Hepatocyte (in vitro differentiated cells): ENCODE data around the gene DBT. TPM values are rescaled to one million over a fixed set of nuclear protein-coding genes. Genes with fewer than 3 reads are reported as not detected.
"Not testable (repeated sequence)": the region's sequence is repeated elsewhere in the genome, so short reads cannot be mapped to it uniquely, and the experiment has no call there.

Source experiments
- DNase-seq: peaks from one replicate; pipeline ENCODE4 v3.0.0-alpha.2; 2016; ENCODE audit warnings: low spot score
- H2AFZ ChIP-seq: fragments of 200-600 bp; sonication (generic); 2 replicates; pipeline ENCODE4 v1.6.0; 2016; ENCODE audit warnings: antibody characterized with exemption, mild to moderate bottlenecking
- H3K27ac ChIP-seq: fragments of 200-600 bp; sonication (generic); 2 replicates; pipeline ENCODE4 v1.5.1; 2016; ENCODE audit warnings: mild to moderate bottlenecking
- H3K27me3 ChIP-seq: fragments of 200-600 bp; sonication (generic); 2 replicates; pipeline ENCODE4 v1.6.1; 2016
- H3K36me3 ChIP-seq: fragments of 200-600 bp; sonication (generic); replicated peaks from 2 replicates; pipeline ENCODE4 v1.5.1; 2016; ENCODE audit warnings: low read depth; ENCODE audit not compliant: insufficient read depth
- H3K4me1 ChIP-seq: fragments of 200-600 bp; sonication (generic); 2 replicates; pipeline ENCODE4 v1.5.1; 2016; ENCODE audit warnings: mild to moderate bottlenecking, moderate library complexity; ENCODE audit not compliant: insufficient read depth
- H3K4me2 ChIP-seq: fragments of 200-600 bp; sonication (generic); 2 replicates; pipeline ENCODE4 v1.6.0; 2016
- H3K4me3 ChIP-seq: fragments of 200-600 bp; sonication (generic); 2 replicates; pipeline ENCODE4 v1.5.1; 2016; ENCODE audit warnings: mild to moderate bottlenecking
- H3K79me2 ChIP-seq: fragments of 200-600 bp; sonication (generic); 2 replicates; pipeline ENCODE4 v1.6.0; 2017; ENCODE audit warnings: mild to moderate bottlenecking
- H3K9me2 ChIP-seq: fragments of 200-600 bp; sonication (generic); replicated peaks from 2 replicates; pipeline ENCODE4 v1.6.0; 2017; ENCODE audit warnings: mild to moderate bottlenecking; ENCODE audit not compliant: insufficient read depth
- H3K9me3 ChIP-seq: fragments of 200-600 bp; sonication (generic); 2 replicates; pipeline ENCODE4 v1.5.1; 2016; ENCODE audit warnings: low read depth, mild to moderate bottlenecking
- H4K20me1 ChIP-seq: fragments of 200-600 bp; sonication (generic); 2 replicates; pipeline ENCODE4 v1.6.0; 2016; ENCODE audit warnings: mild to moderate bottlenecking; ENCODE audit not compliant: insufficient read depth, poor library complexity, severe bottlenecking
- CTCF ChIP-seq: fragments of 200-600 bp; sonication (generic); IDR thresholded peaks from 2 replicates; pipeline ENCODE4 v1.5.1; 2016; ENCODE audit warnings: antibody characterized with exemption, mild to moderate bottlenecking; ENCODE audit not compliant: poor library complexity
- EZH2 ChIP-seq: fragments of 200-600 bp; sonication (generic); IDR thresholded peaks from 2 replicates; pipeline ENCODE4 v1.6.1; 2016; ENCODE audit warnings: antibody characterized with exemption, mild to moderate bottlenecking, borderline replicate concordance
- EZH2phosphoT487 ChIP-seq: fragments of 200-600 bp; sonication (generic); IDR thresholded peaks from one replicate; pipeline ENCODE4 v1.6.1; 2018; ENCODE audit warnings: antibody characterized with exemption, mild to moderate bottlenecking, low read depth, moderate library complexity; ENCODE audit not compliant: unreplicated experiment, severe bottlenecking
- WGBS: methylation state at CpG from one replicate; pipeline ENCODE4 v1.1.6; 2016; ENCODE audit warnings: low lambda C conversion rate; ENCODE audit errors: missing lambda C conversion rate; 5-methylcytosine and 5-hydroxymethylcytosine counted together
- polyA plus RNA-seq: library from polyadenylated mRNA; unstranded; fragments of >200 nt; fragmentation: Nextera tagmentation; extraction: Ambion mirVana; gene quantifications from 2 replicates; pipeline ENCODE4 v1.2.1, GENCODE V29; 2016
- total RNA-seq: library from RNA; depleted of rRNA; stranded (reverse); fragments of >200 nt; gene quantifications from 2 replicates; pipeline ENCODE4 v1.2.3, GENCODE V29; 2014

Gene DBT
- total and polyA plus RNA-seq, 2 experiments from 2014 or later: 9.2 to 11.8 TPM

GRCh38 chr1:100265562-100265930 lies 15.9 kb upstream of the DBT start:
- peaks cover 37% of the 10 kb centered on the region for H3K79me2 ChIP-seq
- H3K27ac ChIP-seq: peak overlapping the region; percentile 95
- H3K4me1 ChIP-seq: peaks cover 11% of the 10 kb centered on the region
- H3K4me3 ChIP-seq: peak overlapping the region; percentile 73
- no peaks in the 10 kb centered on the region for H4K20me1 ChIP-seq
- H3K36me3 ChIP-seq: no peaks in the 10 kb centered on the region
- H3K9me3 ChIP-seq: no peaks in the 10 kb centered on the region
- WGBS: 7% methylated on average over 12 of the region's 12 CpGs
- no peaks in the 10 kb centered on the region for H3K27me3 ChIP-seq
- H3K4me2 ChIP-seq: peak overlapping the region; percentile 81
- TF ChIP-seq EZH2 (no peak), EZH2phosphoT487 (no peak), CTCF (no peak)
- DNase-seq: peak; percentile 26
- H3K9me2 ChIP-seq: no peaks in the 10 kb centered on the region
- H2AFZ ChIP-seq: peak overlapping the region; percentile 96

GRCh38 chr1:100264081-100264480 lies 14.4 kb upstream of the DBT start:
- not testable (repeated sequence) for H3K4me2 ChIP-seq, H3K36me3 ChIP-seq, DNase-seq, H3K9me3 ChIP-seq, H3K9me2 ChIP-seq, H2AFZ ChIP-seq, H3K27me3 ChIP-seq, H4K20me1 ChIP-seq, H3K27ac ChIP-seq, H3K4me3 ChIP-seq
- WGBS: 95% methylated on average over 5 of the region's 5 CpGs
- Histone ChIP-seq H3K4me1 (peaks cover 11% of the 10 kb centered on the region), H3K79me2 (peaks cover 29% of the 10 kb centered on the region)

GRCh38 chr1:100261686-100262085 lies 12.1 kb upstream of the DBT start:
- no peaks in the 10 kb centered on the region for H3K27me3 ChIP-seq
- TF ChIP-seq EZH2 (no peak), EZH2phosphoT487 (no peak), CTCF (no peak)
- no peak overlapping the region for H3K27ac ChIP-seq
- no peaks in the 10 kb centered on the region for H4K20me1 ChIP-seq
- peaks cover 5% of the 10 kb centered on the region for H3K79me2 ChIP-seq
- no peak overlapping the region for H3K4me2 ChIP-seq
- H3K36me3 ChIP-seq: no peaks in the 10 kb centered on the region
- no peaks in the 10 kb centered on the region for H3K9me3 ChIP-seq
- no peak for DNase-seq
- peaks cover 4% of the 10 kb centered on the region for H3K4me1 ChIP-seq
- H3K4me3 ChIP-seq: no peak overlapping the region
- H2AFZ ChIP-seq: no peak overlapping the region
- H3K9me2 ChIP-seq: no peaks in the 10 kb centered on the region

- not testable (repeated sequence) for H3K4me2 ChIP-seq, H3K79me2 ChIP-seq, H3K27ac ChIP-seq, H3K27me3 ChIP-seq, DNase-seq, H3K36me3 ChIP-seq, H2AFZ ChIP-seq, H3K9me3 ChIP-seq, H3K9me2 ChIP-seq, H4K20me1 ChIP-seq, H3K4me1 ChIP-seq, H3K4me3 ChIP-seq
- 85% methylated on average over 6 of the region's 6 CpGs for WGBS
These were observed 8.8 kb upstream of the DBT start for GRCh38 chr1:100258427-100258826.

GRCh38 chr1:100256273-100256672 lies 6.6 kb upstream of the DBT start:
- not testable (repeated sequence) for H3K36me3 ChIP-seq, H3K79me2 ChIP-seq, DNase-seq, H2AFZ ChIP-seq, H3K27me3 ChIP-seq, H3K4me2 ChIP-seq, H3K4me3 ChIP-seq, H3K27ac ChIP-seq, H3K4me1 ChIP-seq, H3K9me2 ChIP-seq, H4K20me1 ChIP-seq, H3K9me3 ChIP-seq
- WGBS: 78% methylated on average over 5 of the region's 5 CpGs
